ENCODE data around the gene RGS19. TPM values are rescaled to one million over a fixed set of nuclear protein-coding genes. Genes with fewer than 3 reads are reported as not detected.
"Not testable (repeated sequence)": the region's sequence is repeated elsewhere in the genome, so short reads cannot be mapped to it uniquely, and the experiment has no call there.

RGS19 gene
- total RNA-seq, 1 experiment from 2014 or later: 43.2 TPM

DNA sequence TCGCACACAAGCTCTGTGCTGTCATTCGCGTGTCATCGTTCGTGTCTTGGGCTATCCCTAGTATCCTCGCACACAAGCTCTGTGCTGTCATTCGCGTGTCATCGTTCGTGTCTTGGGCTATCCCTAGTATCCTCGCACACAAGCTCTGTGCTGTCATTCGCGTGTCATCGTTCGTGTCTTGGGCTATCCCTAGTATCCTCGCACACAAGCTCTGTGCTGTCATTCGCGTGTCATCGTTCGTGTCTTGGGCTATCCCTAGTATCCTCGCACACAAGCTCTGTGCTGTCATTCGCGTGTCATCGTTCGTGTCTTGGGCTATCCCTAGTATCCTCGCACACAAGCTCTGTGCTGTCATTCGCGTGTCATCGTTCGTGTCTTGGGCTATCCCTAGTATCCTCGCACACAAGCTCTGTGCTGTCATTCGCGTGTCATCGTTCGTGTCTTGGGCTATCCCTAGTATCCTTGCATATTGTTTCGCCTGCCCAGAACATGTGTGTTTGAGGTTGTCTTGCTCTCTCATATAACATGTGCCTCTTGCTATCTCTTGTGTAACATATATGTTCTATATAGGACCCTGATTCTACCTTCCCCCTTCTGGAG lies 8.0 kb upstream of the RGS19 start:
- CTCF ChIA-PET: interaction anchor here (0.6 kb wide), 1 partner anchor 33 kb away, joined by 3 read pairs; no protein-coding TSS in a partner anchor

DNA sequence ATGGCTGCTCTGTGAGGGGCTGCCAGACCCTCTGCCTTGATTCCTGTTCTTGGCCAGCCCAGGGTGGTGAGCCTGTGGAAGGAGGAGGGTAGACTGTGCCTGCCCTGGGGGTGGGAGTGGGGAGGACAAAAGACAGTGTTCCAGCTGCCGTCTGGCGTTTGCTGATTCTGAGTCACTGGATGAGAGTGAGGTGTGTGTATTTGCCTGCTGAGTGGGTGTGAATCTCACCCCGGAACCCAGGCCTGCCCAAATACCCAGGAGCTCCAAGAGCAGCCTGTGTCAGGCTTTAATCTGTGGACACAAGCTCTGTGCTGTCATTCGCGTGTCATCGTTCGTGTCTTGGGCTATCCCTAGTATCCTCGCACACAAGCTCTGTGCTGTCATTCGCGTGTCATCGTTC lies 7.5 kb upstream of the RGS19 start:
- POLR2A ChIA-PET (ENCODE audit: unreplicated experiment): interaction anchor here (0.6 kb wide), 1 partner anchor 54 kb away, joined by 3 read pairs; no protein-coding TSS in a partner anchor
- ATAC-seq (peak; percentile 79), DNase-seq (peak; percentile 74)
- H3K27me3 ChIP-seq (ENCODE audit: low read length): no peaks in the 10 kb centered on the region
- CTCF ChIA-PET: interaction anchor here (0.6 kb wide), 1 partner anchor 32 kb away, joined by 3 read pairs; no protein-coding TSS in a partner anchor
- no peak overlapping the region for H2AFZ ChIP-seq (ENCODE audit: low read length)
- H3K4me1 ChIP-seq (ENCODE audit: insufficient read depth, low read length): peaks cover 17% of the 10 kb centered on the region
- H3K9me3 ChIP-seq (ENCODE audit: low read length): no peaks in the 10 kb centered on the region
- no peak overlapping the region for H3K4me3 ChIP-seq (ENCODE audit: low read length)
- TF ChIP-seq, protein P1, sequence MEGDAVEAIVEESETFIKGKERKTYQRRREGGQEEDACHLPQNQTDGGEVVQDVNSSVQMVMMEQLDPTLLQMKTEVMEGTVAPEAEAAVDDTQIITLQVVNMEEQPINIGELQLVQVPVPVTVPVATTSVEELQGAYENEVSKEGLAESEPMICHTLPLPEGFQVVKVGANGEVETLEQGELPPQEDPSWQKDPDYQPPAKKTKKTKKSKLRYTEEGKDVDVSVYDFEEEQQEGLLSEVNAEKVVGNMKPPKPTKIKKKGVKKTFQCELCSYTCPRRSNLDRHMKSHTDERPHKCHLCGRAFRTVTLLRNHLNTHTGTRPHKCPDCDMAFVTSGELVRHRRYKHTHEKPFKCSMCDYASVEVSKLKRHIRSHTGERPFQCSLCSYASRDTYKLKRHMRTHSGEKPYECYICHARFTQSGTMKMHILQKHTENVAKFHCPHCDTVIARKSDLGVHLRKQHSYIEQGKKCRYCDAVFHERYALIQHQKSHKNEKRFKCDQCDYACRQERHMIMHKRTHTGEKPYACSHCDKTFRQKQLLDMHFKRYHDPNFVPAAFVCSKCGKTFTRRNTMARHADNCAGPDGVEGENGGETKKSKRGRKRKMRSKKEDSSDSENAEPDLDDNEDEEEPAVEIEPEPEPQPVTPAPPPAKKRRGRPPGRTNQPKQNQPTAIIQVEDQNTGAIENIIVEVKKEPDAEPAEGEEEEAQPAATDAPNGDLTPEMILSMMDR (conservative IDR thresholded peaks at IDR 0.05; ENCODE audit: low read depth, low read length): no peak
- TF ChIP-seq EZH2phosphoT487 (IDR thresholded peaks at IDR 0.05; ENCODE audit: borderline replicate concordance, low read length) (no peak), EZH2 (IDR thresholded peaks at IDR 0.05; ENCODE audit: low read length, unreplicated experiment) (no peak)
- H3K79me2 ChIP-seq (ENCODE audit: low read length): no peaks in the 10 kb centered on the region
- no peaks in the 10 kb centered on the region for H3K36me3 ChIP-seq (ENCODE audit: low read depth, low read length)
- peak overlapping the region; percentile 22; the same call in 1 of the 2 replicates for H3K9ac ChIP-seq (ENCODE audit: low read length)
- peak overlapping the region; percentile 47 for H3K27ac ChIP-seq (ENCODE audit: low read length)
- no TSS peak for BruUV-seq (replicated peaks)
- intact Hi-C loops (cut with micrococcal nuclease): no loop called here
- no peaks in the 10 kb centered on the region for H3K9me2 ChIP-seq (replicated peaks; ENCODE audit: low read length)
- no peaks in the 10 kb centered on the region for H4K20me1 ChIP-seq (ENCODE audit: low read length)
- peak overlapping the region; percentile 33; the same call in 1 of the 2 replicates for H3K4me2 ChIP-seq (ENCODE audit: low read length)
- no peaks in the 10 kb centered on the region for H3F3A ChIP-seq (ENCODE audit: low read length, unreplicated experiment)

More for the DNA sequence above, 8.0 kb upstream of the RGS19 start:
- H3K27me3 ChIP-seq (ENCODE audit: low read length); intact Hi-C loops (cut with micrococcal nuclease); DNase-seq; H3K36me3 ChIP-seq (ENCODE audit: low read depth, low read length); H4K20me1 ChIP-seq (ENCODE audit: low read length); H3K9me2 ChIP-seq (replicated peaks; ENCODE audit: low read length); ATAC-seq; H3K79me2 ChIP-seq (ENCODE audit: low read length); H2AFZ ChIP-seq (ENCODE audit: low read length); BruUV-seq (replicated peaks); H3F3A ChIP-seq (ENCODE audit: low read length, unreplicated experiment); H3K4me2 ChIP-seq (ENCODE audit: low read length); H3K4me3 ChIP-seq (ENCODE audit: low read length); H3K9me3 ChIP-seq (ENCODE audit: low read length): not testable (repeated sequence)
- peak overlapping the region; percentile 46; the same call in 1 of the 2 replicates for H3K9ac ChIP-seq (ENCODE audit: low read length)
- POLR2A ChIA-PET (ENCODE audit: unreplicated experiment): interaction anchor here (0.6 kb wide), 1 partner anchor 54 kb away, joined by 3 read pairs; no protein-coding TSS in a partner anchor
- peaks cover 17% of the 10 kb centered on the region for H3K4me1 ChIP-seq (ENCODE audit: insufficient read depth, low read length)
- peak overlapping the region; percentile 49 for H3K27ac ChIP-seq (ENCODE audit: low read length)

DNA sequence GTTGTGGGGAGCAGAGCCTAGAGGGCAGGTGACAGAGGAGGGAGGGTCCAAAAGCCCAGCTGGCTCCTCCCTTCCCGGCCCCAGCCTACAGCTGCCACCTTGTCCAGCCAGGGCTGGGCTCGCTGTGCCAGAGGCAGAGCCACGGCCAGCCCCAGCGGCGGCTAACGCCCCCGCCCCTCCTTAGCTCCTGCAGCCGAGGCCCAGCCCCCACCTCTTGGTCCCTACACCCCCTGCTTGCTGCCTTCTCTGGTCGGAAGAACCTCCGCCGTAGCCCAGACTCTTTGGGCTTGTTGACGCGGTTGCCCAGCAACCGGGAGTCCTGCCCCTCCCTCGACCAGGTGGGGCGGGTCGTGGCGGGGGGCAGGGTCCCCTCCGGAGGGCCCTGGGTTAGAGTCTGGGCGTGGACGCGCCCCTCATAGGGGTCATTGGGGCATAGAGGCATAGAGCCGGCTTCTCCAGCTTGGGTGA lies 5.4 kb upstream of the RGS19 start:
- H3K27me3 ChIP-seq (ENCODE audit: low read length): no peaks in the 10 kb centered on the region

More for the DNA sequence above, 5.4 kb upstream of the RGS19 start:
- intact Hi-C loops (cut with micrococcal nuclease): no loop called here
- H3K79me2 ChIP-seq (ENCODE audit: low read length): no peaks in the 10 kb centered on the region
- no peak overlapping the region for H3K9ac ChIP-seq (ENCODE audit: low read length)
- no peaks in the 10 kb centered on the region for H3K9me3 ChIP-seq (ENCODE audit: low read length)
- DNase-seq (no peak), ATAC-seq (no peak)
- no peaks in the 10 kb centered on the region for H4K20me1 ChIP-seq (ENCODE audit: low read length)
- H3K36me3 ChIP-seq (ENCODE audit: low read depth, low read length): no peaks in the 10 kb centered on the region
- no peaks in the 10 kb centered on the region for H3F3A ChIP-seq (ENCODE audit: low read length, unreplicated experiment)
- TF ChIP-seq EZH2phosphoT487 (IDR thresholded peaks at IDR 0.05; ENCODE audit: borderline replicate concordance, low read length) (no peak), EZH2 (IDR thresholded peaks at IDR 0.05; ENCODE audit: low read length, unreplicated experiment) (no peak)
- TF ChIP-seq, protein P1 (conservative IDR thresholded peaks at IDR 0.05; ENCODE audit: low read depth, low read length): no peak
- H3K4me3 ChIP-seq (ENCODE audit: low read length): no peak overlapping the region
- peaks cover 17% of the 10 kb centered on the region for H3K4me1 ChIP-seq (ENCODE audit: insufficient read depth, low read length)
- peak overlapping the region; percentile 99; the same call in 1 of the 2 replicates for H3K4me2 ChIP-seq (ENCODE audit: low read length)
- H3K27ac ChIP-seq (ENCODE audit: low read length): no peak overlapping the region
- BruUV-seq (replicated peaks): no TSS peak
- POLR2A ChIA-PET (ENCODE audit: unreplicated experiment): no interaction called here
- CTCF ChIA-PET: no interaction called here
- no peak overlapping the region for H2AFZ ChIP-seq (ENCODE audit: low read length)
- no peaks in the 10 kb centered on the region for H3K9me2 ChIP-seq (replicated peaks; ENCODE audit: low read length)

All from PC-3 (cell line).